Fibroblast of skin of right quadriceps (primary cell): ENCODE data around the gene PIGU.
"Not testable (repeated sequence)": the region's sequence is repeated elsewhere in the genome, so short reads cannot be mapped to it uniquely, and the experiment has no call there.

ENCODE experiments used
- DNase-seq: peaks from one replicate; pipeline ENCODE4 v3.0.0-alpha.2; 2013

Gene PIGU

DNA sequence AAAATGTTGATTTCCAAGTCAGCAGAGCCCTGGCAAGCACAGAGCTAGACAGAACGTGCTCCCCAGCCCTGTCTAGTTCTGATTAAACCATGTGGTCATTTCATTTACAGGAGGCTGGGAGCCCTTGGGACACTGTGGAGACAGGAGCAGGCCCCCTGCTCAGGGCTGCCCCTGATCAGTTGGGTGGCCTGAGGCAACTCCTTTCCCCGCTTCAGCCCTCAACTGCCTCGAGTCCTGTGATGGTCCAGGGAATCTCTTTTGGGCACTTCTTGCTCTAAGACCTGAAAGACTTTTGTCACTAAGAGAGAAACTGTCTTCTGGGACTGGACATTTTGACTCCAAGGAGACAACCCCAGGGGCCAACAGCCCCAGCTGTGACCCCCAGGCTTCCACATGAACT is 147.2 kb downstream of the PIGU start:
- DNase-seq, result no peak

DNA sequence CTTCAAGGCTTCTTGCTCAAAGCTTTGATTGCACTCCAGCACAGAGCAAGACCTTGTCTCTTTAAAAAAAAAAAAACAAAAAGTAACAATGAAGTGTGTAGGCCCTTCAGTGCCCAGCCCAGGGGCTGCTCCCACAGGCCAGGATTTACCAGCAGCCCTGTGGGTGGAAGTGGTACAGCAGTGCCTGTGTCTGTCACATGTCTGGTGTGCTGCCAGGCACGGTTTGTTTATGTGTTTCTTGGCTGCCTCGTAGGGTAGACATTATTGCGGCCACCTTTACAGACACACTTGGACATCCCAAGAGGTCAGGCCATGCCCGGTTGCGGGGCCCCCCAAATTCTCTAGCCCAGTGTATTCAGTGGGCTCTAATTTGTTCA is 148.0 kb downstream of the PIGU start:
- DNase-seq, result no peak

DNA sequence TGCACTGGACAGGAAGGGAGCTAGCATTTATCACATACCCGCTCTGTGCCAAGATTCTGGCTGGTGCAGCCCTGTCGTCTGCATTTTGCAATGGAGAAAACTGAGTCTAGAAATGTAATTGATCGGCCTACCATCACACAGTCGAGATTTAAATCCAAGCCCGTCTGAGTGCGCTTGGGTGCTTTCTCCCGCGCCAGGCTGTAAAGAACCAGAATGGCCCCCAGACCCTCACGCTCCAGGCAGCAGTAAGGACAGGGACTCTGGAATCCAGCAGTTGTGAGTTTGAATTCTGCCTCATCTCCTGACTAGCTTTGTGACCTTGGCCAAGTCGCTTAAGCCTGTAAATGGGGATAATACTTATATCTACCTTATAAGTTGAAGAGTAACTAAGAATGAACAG is 149.9 kb downstream of the PIGU start:
- no peak for DNase-seq

DNA sequence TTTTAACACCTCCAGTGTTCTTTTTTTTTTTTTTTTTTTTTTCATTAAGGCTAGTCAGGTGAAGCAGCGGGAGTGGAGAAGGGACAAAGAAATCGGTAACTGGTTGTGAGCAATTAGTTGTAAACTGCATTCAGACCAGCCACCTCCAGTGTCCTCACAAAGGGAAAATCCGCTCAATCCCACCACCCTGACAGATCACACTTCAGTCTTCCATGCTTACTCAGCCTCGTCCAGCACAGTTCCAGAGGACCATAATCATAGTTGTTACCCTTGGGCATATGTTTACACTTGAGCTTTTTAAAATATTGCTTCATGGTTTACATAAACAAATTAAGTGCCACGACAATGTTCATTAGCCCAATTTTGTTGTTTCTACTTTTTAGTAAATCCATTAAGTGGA is 150.4 kb downstream of the PIGU start:
- no peak for DNase-seq

DNA sequence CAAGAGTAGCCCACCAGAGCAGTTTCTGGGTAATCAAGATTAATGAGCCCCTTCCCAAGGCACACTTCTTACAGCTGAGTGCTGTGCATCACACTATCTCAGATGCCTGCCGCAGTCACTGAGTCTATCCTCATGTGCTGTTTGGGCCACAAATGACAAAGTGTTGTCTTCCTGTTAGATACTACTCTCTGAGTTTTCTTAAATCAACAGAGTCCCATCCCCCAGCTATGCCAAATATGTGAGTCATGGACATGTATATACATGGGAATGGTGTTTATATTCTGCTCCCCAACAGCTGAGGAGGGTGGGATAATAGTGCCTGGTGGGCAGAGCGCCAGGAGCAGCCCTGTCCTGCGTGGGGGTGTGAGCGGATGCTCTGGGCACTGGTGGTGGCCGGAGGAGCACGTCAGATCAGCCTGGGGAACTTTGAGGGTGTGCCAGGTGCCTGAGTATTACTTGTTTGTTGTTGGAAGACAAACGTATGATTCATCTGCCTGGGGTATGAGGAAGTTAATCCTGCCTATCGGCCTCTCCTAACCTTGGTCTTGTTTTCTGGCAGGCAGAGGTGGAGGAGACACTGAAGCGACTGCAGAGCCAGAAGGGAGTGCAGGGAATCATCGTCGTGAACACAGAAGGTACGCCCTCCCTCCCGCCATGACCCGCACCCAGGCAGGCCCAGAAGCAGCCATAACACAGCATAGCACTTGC is 151.0 kb downstream of the PIGU start:
- DNase-seq, result peak; percentile 95

DNA sequence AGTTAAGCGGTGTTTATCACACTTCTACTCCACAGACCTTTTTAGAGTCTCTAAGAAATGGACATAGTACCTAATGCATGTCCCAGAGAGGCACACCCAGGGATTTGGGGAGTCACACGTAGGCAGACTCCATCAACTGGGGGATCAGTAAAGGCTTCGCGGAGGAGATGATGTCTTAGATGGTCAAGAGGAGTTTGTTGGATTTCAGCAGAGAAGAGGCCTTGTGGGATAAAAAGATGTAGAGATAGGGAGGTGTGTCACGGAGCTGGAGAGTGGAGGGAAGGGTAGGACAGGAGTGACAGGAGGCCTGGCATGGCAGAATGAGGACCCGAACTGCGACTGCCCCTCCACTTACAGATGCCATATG is 151.6 kb downstream of the PIGU start:
- DNase-seq, result no peak

DNA sequence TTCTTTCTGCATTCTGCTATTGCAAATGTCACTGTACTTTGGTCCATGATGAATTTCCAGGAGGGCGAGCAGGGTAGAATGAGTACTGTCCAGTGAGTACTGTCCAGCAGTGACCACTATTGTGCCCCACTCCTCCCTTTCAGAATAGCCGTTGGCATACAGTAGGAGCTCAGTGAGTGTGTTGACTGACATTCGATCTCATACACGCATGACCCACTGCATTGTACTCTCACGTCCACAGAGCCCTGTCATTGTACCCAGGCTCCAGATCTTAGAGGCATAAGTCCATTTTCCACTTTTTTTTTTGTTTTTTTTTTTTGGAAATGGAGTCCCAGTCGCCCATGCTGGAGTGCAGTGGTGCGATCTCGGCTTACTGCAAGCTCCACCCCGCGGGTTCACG is 152.5 kb downstream of the PIGU start:
- no peak for DNase-seq

DNA sequence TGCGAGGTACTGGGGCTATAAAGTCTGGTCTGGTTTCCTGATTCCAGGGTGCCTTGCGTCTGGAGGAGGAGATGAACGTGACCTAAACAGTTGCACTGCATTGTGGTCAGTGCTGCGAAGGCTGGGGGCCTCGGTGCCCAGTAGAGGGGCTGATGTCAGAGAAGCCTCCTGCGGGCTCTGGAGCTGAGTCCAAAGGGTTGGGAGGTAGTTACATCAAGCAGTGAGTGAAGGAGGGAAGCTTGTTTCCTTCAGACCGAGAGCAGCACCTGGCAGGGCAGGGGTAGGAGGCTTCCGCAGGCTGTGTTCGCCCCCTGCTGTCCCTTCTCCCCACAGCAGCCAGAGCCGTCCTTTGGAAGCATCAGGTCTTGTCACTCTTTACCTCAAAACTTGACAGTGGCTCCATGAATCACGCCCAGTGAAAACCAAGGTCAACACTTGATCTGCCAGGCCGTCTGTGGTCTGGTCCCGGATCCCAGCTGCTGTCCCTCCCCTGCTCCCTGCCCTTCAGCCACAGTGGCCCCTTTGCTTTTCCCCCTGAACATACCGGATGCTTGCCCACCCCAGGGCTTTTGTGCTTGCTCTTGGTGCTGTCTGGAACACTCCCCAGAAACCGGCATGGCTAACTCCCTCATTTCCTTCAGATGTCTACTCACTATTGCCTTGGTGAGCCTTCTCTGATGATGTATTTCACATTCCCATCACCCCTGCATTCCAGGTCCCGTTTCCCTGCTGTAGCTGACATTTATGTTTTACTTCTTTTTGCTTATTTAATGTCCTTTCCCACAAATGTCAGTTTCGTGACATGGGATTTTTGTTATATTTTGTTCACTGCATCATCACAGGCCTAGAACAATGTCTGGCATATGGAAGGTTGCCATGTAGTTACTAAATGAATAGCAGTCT is 153.7 kb downstream of the PIGU start:
- DNase-seq, result peak; percentile 59

DNA sequence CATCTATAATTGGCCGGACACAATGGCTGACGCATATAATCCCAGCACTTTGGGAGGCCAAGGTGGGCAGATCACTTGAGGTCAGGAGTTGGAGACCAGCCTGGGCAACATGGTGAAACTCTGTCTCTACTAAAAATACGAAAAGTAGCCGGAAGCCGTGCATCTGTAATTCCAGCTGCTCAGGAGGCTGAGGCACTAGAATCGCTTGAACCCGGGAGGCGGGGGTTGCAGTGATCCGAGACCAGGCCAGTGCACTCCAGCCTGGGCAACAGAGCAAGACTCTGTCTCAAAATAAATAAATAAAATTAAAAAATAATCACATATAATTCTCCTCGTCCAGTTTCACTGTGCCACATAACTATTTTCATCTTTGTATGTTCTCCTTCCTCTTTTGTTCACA is 157.1 kb downstream of the PIGU start:
- DNase-seq, result not testable (repeated sequence)

DNA sequence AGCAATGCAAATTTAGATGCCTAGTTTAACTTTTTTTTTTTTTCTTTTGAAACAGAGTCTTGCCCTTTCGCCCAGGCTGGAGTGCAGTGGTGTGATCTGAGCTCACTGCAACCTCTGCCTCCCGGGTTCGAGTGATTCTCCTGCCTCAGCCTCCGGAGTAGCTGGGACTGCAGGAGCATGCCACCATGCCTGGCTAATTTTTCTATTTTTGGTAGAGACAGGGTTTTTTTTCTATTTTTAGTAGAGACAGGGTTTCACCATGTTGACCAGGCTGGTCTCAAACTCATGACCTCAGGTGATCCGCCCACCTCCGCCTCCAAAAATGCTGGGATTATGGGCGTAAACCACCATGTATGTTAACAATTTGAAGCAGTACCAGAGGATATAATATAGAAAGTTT is 158.0 kb downstream of the PIGU start:
- not testable (repeated sequence) for DNase-seq

DNA sequence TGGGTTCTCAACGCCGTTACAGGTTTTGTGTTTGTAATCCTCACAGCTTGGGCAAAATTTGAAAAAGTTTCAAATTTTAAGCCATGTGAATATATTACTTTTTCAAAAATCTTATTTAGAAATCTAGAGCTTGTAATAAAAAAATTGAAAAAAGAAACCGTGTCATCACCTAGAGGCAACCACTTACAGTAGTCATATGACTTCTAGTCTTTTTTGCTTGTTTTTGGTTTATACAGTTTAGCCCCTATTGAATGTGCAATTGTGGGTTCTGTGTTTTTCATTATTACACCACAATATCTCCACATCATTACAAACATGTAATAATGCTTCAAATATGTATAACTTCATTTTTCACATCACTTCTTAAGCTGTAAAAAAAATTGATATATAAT is 159.8 kb downstream of the PIGU start:
- DNase-seq, result no peak

DNA sequence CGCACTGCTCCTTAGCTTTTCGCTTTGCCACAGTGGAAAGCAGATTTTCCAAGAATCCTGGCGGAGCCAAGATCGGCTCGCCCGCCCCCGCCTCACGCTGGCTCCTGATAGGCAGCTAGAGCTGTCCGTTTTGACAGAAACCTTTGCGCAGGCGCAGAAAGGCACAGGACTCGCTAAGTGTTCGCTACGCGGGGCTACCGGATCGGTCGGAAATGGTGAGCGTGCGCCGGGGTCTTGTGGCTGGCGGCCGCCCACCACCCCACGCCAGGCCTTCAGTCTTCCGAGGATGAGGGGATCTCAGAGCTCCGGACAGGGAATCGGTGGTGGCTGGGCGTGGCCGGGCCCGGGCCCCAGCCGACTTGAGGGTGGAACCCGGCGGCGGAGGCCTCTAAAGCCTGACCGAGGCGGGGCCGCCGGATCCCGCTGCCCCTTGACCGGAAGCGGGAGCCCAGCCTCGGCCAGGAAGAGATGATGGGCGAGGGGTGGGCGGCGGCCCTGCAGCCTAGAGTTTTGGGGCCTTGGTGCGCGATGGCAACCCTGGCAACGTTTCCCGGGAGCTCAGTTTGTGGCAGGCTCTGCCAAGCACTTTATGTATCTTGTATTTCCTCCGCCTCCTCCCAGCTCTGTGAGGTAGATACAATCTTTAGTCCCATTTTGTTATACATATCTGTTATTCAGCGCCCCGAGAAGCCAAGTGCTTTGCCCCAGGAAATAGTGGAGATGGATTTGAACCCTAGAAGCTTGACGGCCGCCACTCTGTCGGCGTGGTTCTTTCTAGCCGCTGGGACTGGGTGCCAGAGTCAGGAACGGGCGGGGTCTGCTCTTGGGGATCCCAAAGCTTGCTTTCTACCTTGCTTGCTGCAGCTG is 160.4 kb downstream of the PIGU start, which contains the start of gene DYNLRB1:
Gene DYNLRB1 (plus strand): TSS at position 176 of the 867 bp plus-strand sequence. CDS start 37 bp downstream, at position 213.
- DNase-seq, result peak; percentile 96

DNA sequence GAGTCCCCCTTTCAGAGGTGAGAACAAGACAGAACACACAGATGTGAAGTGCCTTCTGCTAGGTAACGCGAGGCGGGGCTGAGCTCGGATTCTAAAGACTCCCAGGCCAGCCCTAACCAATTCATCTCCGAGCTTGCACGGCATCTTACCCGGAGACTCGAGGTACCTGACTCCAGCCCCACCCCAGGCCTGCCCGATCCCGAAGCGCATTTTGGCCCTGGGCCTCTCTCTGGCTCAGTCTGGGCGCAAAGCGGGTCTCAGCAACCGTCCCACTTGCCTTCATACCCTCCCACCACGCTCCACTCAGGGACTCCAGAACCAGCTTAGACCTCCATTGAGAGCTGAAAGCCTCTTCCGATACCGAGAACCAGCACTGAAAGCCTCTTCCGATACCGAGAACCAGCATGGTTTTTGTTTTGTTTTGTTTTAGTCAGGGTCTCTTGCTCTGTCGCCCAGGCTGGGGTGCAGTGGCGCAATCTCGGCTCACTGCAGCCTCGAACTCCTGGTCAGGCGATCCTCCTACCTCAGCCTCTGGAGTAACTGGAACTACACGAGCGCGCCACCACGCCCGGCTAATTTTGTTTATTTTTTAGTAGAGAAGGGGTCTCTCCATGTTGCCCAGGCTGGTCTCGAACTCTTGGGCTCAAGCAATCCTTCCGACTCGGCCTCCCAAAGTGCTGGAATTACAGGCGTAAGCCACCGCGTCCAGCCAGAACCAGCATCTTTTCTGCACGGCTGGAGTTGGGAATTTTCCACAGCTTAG is 161.2 kb downstream of the PIGU start:
- DNase-seq, result peak; percentile 36

DNA sequence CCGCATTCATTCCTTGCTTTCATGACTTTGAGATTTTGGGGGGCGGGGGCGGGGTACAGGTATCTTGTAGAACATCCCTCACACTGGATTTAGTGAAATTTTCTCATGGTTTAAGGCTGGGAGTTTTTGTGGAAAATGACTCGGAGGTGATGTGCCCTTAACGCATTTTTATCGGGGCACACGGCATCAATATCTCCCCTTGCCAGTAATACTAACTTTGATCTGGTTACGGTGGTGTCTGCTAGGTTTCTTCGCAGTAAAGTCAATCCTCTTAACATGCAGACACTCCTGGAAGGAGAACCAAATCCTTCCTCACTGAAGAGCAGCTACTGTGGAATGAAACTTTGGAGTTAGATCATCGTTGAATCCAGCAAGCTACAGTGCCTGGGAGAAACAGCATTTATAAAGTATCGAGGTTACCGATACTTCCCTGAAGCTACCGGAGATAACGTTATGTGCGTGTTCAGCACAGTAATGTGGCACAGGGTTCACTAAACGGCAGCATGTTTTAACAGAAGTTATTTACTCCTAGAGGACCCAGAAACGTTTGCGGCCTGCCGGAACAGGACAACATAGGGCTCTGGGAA is 161.9 kb downstream of the PIGU start:
- peak; percentile 8 for DNase-seq

DNA sequence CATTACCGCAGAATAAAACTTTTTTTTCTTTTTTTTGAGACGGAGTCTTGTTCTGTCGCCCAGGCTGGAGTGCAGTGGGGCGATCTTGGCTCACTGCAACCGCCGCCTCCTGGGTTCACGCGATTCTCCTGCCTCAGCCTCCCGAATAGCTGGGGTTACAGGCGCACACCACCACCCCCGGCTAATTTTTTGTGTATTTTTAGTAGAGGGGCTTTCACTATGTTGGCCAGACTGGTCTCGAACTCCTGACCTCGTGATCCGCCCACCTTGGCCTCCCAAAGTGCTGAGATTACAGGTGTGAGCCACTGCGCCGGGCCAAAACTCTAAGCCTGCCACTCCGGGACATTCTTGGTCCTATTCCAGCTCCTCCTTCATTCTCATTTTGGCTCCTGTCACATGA is 162.9 kb downstream of the PIGU start:
- not testable (repeated sequence) for DNase-seq

DNA sequence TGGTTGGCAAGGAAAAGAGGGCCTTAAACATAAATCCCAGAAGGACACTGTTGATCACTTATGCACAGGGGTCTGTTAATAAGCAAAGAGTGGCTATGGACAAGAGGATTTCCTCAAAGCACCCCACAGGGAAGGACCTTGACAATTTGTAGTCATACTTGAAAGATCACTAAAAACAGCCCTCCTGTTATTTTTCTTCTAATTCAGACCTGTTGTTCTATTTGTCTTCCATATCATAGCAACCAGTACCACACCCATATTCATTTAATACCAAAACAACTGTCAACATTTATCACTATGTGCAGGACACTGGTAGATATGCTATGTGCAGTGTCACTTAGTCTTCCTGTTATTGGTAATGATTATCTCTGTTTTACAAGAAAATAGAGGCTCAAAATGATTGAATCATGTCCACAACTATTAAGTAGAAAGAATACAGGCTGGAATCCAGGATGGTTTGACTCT is 163.9 kb downstream of the PIGU start:
- DNase-seq, result no peak

DNA sequence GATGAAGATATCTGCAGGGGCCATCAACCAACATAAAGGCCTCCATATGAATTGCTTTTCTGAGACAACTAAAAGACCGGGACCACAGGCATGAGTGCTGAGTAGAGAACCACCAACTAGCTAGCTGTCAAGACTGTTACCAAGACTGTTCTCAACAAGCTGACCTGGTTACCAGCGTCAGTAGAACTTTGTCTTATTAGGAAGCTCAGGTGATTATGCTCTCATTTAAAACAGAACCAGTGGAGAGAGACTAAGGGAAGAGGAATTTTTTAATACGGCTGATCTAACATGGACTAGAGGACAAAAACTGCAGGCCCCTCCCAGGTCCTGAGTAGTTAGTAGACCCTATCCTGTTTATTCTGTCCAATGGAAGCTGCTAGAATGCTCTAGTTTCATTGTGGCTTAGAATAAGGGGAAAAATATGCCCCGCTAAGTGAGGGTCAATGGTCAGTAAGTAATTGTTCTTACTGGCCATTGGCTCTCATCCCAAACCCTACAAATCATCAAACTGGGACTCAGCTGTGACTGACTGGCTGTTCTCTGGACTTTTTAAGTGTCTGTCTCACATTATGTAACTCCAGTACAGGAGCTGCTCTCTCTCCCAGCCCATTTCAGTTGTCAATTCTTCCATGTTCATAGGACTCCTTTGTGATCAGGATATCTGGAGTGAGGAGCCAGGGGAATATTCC is 164.5 kb downstream of the PIGU start:
- DNase-seq, result no peak

DNA sequence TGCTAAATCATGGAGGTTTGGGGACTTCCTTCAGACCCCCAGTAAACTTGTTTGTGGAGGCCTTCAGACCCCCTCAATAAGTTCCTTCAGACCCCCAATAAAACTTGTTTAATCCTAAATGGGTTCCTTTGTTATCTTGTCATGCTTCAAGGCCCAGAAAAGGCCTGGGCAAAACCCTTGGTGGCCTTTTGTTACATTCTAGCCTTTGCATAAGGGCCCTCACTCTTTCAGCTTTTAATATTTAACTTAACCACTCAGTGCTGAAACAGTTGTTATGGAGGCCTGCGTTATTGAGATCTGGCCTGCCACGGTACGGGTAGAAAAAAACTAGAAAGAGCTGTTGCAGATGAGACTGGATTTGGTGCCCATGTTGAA is 165.0 kb downstream of the PIGU start:
- DNase-seq, result no peak

DNA sequence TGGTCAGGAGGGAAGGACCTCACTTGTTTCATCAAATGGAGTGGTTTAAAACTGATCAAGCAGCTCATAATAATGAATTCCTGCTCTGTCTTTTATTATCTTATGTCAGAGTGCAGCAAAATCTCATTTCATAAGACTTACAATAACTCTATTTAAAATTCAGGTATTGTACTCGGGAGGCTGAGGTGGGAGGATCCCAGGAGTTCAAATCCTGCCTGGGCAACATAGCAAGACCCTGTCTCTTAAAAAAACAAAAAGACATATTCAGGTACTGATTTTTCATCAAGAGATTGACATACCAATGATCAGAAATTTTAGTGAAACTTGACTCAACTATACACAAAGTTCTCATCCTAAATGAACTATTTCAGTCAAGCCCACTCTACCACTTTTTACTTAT is 166.3 kb downstream of the PIGU start:
- DNase-seq, result no peak
